Panc1 (cell line): ENCODE measurements around the gene TLE3. TPM values are rescaled to one million over a fixed set of nuclear protein-coding genes. Genes with fewer than 3 reads are reported as not detected.

Experiments
- ATAC-seq: fragments of 200-7000 bp; cut with Tn5 transposase; 2 replicates; pipeline ENCODE4 v1.9.1; 2020; ENCODE audit warnings: mild to moderate bottlenecking, moderate library complexity
- BruUV-seq: library from RNA; stranded (reverse); fragments of 400-500 nt; replicated peaks from 2 replicates; lab custom pipeline; 2021; lab: Mats Ljungman, UMichigan
- CTCF ChIA-PET: fragments of 300-600 bp; sonication (Branson Sonifier 250); formaldehyde crosslinking; loops from one replicate; lab custom pipeline; 2022; ENCODE audit warnings: antibody characterized with exemption; lab: Charles Lee
- POLR2A ChIA-PET: fragments of 300-600 bp; sonication (Branson Sonifier 250); formaldehyde crosslinking; loops from one replicate; lab custom pipeline; 2022; ENCODE audit warnings: antibody characterized with exemption; lab: Charles Lee
- DNase-seq: peaks from one replicate; pipeline ENCODE4 v3.0.0-alpha.2; 2010; ENCODE audit warnings: low read depth, low spot score
- H3K27ac ChIP-seq: 2 replicates; pipeline ENCODE4 v1.5.1; 2011; ENCODE audit warnings: mild to moderate bottlenecking, low read length, inconsistent platforms
- H3K27me3 ChIP-seq: fragments of 200-500 bp; sonication (Bioruptor generic); 2 replicates; pipeline ENCODE4 v1.6.0; 2014; ENCODE audit warnings: low read length, inconsistent platforms; ENCODE audit not compliant: control insufficient read depth, insufficient read depth
- H3K36me3 ChIP-seq: fragments of 200-500 bp; sonication (Bioruptor generic); 2 replicates; pipeline ENCODE4 v1.5.1; 2014; ENCODE audit warnings: inconsistent platforms, mild to moderate bottlenecking, low read length, moderate library complexity; ENCODE audit not compliant: control insufficient read depth, insufficient read depth
- H3K4me1 ChIP-seq: 2 replicates; pipeline ENCODE4 v1.5.1; 2011; ENCODE audit warnings: inconsistent platforms, mild to moderate bottlenecking, low read length, moderate library complexity; ENCODE audit not compliant: control insufficient read depth, insufficient read depth
- H3K4me3 ChIP-seq, 2 experiments: 2 replicates each; pipeline ENCODE4 v1.5.1; 2011 to 2012; ENCODE audit warnings: low read depth in 2 of 2, low read length in 2 of 2, mild to moderate bottlenecking in 2 of 2, inconsistent platforms in 1 of 2, moderate library complexity in 1 of 2
- H3K9me3 ChIP-seq: fragments of 200-500 bp; sonication (Bioruptor generic); 2 replicates; pipeline ENCODE4 v1.5.1; 2014; ENCODE audit warnings: low read depth, mild to moderate bottlenecking, inconsistent platforms, low read length, moderate library complexity; ENCODE audit not compliant: control insufficient read depth, insufficient read depth
- POLR2AphosphoS5 ChIP-seq: IDR thresholded peaks from 2 replicates; pipeline ENCODE4 v1.6.1; 2012; ENCODE audit warnings: mild to moderate bottlenecking, low read depth, low read length, moderate library complexity
- SIN3A ChIP-seq: IDR thresholded peaks from 2 replicates; pipeline ENCODE4 v1.6.1; 2012; ENCODE audit warnings: low read depth, mild to moderate bottlenecking, low read length, moderate library complexity, borderline replicate concordance; ENCODE audit not compliant: insufficient read depth
- TCF7L2 ChIP-seq: IDR thresholded peaks from 2 replicates; pipeline ENCODE4 v1.6.1; 2011; ENCODE audit warnings: mild to moderate bottlenecking, low read depth, low read length, inconsistent platforms
- in situ Hi-C: cut with HindIII; loops from 2 replicates; pipeline ENCODE4 v1.10.0; 2016; ENCODE audit warnings: low sequenced_read_pairs, low pct_unique_long_range_greater_than_20kb
- intact Hi-C: fragments of 100-400 bp; cut with micrococcal nuclease; formaldehyde crosslinking; loops from one replicate; pipeline ENCODE4 v1.10.0; 2022; ENCODE audit not compliant: unreplicated experiment
- total RNA-seq: library from RNA; stranded (reverse); gene quantifications from one replicate; pipeline ENCODE4 v1.2.1, GENCODE V29; 2021; ENCODE audit not compliant: unreplicated experiment
- TF ChIP-seq, protein P1 (sequence below), 2 experiments: IDR thresholded peaks; 2 replicates each; pipeline ENCODE4 v1.6.1; 2011 to 2012; ENCODE audit warnings: low read depth in 2 of 2, control low read depth in 1 of 2, low read length in 1 of 2, mild to moderate bottlenecking in 1 of 2, moderate library complexity in 1 of 2; ENCODE audit not compliant: insufficient read depth in 1 of 2
- TF ChIP-seq, protein P2 (sequence below): fragments of 450-650 bp; IDR thresholded peaks from 2 replicates; pipeline ENCODE4 v1.5.1; 2017; ENCODE audit warnings: mild to moderate bottlenecking

TLE3 gene
- total RNA-seq, 1 experiment from 2014 or later = 132 TPM

DNA sequence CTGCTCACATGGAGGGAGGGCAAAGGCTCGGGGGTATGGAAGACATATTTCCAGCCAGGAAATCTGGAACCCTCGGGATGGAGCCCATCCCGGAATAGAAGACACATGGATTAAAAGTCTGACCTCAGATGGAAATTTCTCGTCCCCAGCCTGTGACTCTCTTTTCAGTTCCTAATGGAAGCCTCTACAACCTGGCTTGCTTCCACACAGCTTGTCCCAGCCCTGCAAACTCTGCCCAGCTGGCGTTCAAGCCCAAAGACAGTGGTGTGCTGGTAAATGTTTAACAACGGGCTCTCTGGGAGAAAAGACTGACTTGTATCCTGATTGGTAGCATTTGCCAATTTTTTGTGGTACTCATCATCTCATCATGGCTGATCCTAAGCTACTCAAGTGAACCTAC is 35.6 kb upstream of the TLE3 start:
- in situ Hi-C loops = no loop called here
- H3K27me3 ChIP-seq = no peaks in the 10 kb centered on the region

DNA sequence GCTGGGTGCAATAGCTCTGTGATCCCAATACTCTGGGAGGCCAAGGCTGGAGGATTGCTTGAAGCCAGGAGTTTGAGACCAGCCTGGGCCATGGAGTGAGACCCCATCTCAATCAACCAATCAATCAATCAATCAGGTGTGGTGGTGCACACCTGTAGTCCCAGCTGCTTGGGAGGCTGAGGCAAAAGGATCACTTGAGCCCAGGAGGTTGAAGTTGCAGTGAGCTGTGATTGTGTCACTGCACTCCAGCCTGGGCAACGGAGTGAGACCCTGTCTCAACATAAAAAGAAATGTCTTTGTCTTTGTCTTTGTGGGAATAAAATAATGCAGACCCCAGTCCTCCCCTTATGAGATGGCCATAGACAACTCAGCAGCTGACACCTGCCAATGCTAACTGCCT is 34.9 kb upstream of the TLE3 start:
- no TSS peak for BruUV-seq
- no peak for ATAC-seq
- ChIA-PET POLR2A (no interaction called here), CTCF (interaction anchor here (0.6 kb wide), 1 partner anchor 656 kb away, joined by 5 read pairs; no protein-coding TSS in a partner anchor)
- TF ChIP-seq, protein P1, sequence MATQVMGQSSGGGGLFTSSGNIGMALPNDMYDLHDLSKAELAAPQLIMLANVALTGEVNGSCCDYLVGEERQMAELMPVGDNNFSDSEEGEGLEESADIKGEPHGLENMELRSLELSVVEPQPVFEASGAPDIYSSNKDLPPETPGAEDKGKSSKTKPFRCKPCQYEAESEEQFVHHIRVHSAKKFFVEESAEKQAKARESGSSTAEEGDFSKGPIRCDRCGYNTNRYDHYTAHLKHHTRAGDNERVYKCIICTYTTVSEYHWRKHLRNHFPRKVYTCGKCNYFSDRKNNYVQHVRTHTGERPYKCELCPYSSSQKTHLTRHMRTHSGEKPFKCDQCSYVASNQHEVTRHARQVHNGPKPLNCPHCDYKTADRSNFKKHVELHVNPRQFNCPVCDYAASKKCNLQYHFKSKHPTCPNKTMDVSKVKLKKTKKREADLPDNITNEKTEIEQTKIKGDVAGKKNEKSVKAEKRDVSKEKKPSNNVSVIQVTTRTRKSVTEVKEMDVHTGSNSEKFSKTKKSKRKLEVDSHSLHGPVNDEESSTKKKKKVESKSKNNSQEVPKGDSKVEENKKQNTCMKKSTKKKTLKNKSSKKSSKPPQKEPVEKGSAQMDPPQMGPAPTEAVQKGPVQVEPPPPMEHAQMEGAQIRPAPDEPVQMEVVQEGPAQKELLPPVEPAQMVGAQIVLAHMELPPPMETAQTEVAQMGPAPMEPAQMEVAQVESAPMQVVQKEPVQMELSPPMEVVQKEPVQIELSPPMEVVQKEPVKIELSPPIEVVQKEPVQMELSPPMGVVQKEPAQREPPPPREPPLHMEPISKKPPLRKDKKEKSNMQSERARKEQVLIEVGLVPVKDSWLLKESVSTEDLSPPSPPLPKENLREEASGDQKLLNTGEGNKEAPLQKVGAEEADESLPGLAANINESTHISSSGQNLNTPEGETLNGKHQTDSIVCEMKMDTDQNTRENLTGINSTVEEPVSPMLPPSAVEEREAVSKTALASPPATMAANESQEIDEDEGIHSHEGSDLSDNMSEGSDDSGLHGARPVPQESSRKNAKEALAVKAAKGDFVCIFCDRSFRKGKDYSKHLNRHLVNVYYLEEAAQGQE (IDR thresholded peaks at IDR 0.05; ENCODE audit: insufficient read depth in 1 of 2, low read depth in 2 of 2, low read length in 1 of 2) = no peak
- TF ChIP-seq SIN3A = no peak
- no peak for TF ChIP-seq POLR2AphosphoS5
- TF ChIP-seq, protein P2, sequence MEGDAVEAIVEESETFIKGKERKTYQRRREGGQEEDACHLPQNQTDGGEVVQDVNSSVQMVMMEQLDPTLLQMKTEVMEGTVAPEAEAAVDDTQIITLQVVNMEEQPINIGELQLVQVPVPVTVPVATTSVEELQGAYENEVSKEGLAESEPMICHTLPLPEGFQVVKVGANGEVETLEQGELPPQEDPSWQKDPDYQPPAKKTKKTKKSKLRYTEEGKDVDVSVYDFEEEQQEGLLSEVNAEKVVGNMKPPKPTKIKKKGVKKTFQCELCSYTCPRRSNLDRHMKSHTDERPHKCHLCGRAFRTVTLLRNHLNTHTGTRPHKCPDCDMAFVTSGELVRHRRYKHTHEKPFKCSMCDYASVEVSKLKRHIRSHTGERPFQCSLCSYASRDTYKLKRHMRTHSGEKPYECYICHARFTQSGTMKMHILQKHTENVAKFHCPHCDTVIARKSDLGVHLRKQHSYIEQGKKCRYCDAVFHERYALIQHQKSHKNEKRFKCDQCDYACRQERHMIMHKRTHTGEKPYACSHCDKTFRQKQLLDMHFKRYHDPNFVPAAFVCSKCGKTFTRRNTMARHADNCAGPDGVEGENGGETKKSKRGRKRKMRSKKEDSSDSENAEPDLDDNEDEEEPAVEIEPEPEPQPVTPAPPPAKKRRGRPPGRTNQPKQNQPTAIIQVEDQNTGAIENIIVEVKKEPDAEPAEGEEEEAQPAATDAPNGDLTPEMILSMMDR = no peak
- no peak for TF ChIP-seq TCF7L2
- no peak overlapping the region for H3K4me3 ChIP-seq
- no peaks in the 10 kb centered on the region for H3K9me3 ChIP-seq
- intact Hi-C loops (no loop called here), in situ Hi-C loops (no loop called here)
- H3K36me3 ChIP-seq = no peaks in the 10 kb centered on the region
- no peak overlapping the region for H3K27ac ChIP-seq
- DNase-seq = no peak
- H3K27me3 ChIP-seq = no peaks in the 10 kb centered on the region
- 0 out of 2 replicates have a peak, but pooled peaks cover under 1% of the 10 kb centered on the region for H3K4me1 ChIP-seq

More for the DNA sequence above, 35.6 kb upstream of the TLE3 start:
- ATAC-seq (no peak), DNase-seq (no peak)
- Histone ChIP-seq H3K27ac (no peak overlapping the region), H3K4me3 (no peak overlapping the region), H3K36me3 (no peaks in the 10 kb centered on the region), H3K9me3 (no peaks in the 10 kb centered on the region), H3K4me1 (no peaks in the 10 kb centered on the region)
- intact Hi-C loops = no loop called here
- ChIA-PET POLR2A (interaction anchor here (0.5 kb wide), 1 partner anchor 577 kb away, joined by 5 read pairs; no protein-coding TSS in a partner anchor), CTCF (no interaction called here)
- no TSS peak for BruUV-seq
- TF ChIP-seq, protein P2 = no peak
- TF ChIP-seq POLR2AphosphoS5 (no peak), SIN3A (no peak), TCF7L2 (no peak)
